Epidermal melanocyte (primary cell): Measurements from ENCODE around the gene NUDT4B.
"Not testable (repeated sequence)": the region's sequence is repeated elsewhere in the genome, so short reads cannot be mapped to it uniquely, and the experiment has no call there.

ENCODE experiments used
- DNase-seq: peaks from one replicate; pipeline ENCODE4 v3.0.0; 2011; ENCODE audit warnings: low spot score; ENCODE audit not compliant: insufficient read length

Gene NUDT4B

GRCh38 chr1:148793762-148794332 is 45.3 kb downstream of the NUDT4B start:
- DNase-seq = not testable (repeated sequence)
